Measurements from ENCODE around the gene RIMKLA. TPM values are rescaled to one million over a fixed set of nuclear protein-coding genes. Genes with fewer than 3 reads are reported as not detected.
A peak's percentile ranks its signal among the peaks of the same experiment; 100 is the strongest.

RIMKLA gene
- total RNA-seq, 1 donor from 2014 or later = 0.29 TPM

GRCh38 chr1:42419126-42419821 is 38.7 kb downstream of the RIMKLA start:
- no peak for DNase-seq (ENCODE audit: low read depth)
- H3K27me3 ChIP-seq (ENCODE audit: control insufficient read depth, insufficient read depth, low read length) = peaks cover 2% of the 10 kb centered on the region
- H3K4me3 ChIP-seq (ENCODE audit: low read depth, low read length) = no peak overlapping the region
- TF ChIP-seq, protein P1, sequence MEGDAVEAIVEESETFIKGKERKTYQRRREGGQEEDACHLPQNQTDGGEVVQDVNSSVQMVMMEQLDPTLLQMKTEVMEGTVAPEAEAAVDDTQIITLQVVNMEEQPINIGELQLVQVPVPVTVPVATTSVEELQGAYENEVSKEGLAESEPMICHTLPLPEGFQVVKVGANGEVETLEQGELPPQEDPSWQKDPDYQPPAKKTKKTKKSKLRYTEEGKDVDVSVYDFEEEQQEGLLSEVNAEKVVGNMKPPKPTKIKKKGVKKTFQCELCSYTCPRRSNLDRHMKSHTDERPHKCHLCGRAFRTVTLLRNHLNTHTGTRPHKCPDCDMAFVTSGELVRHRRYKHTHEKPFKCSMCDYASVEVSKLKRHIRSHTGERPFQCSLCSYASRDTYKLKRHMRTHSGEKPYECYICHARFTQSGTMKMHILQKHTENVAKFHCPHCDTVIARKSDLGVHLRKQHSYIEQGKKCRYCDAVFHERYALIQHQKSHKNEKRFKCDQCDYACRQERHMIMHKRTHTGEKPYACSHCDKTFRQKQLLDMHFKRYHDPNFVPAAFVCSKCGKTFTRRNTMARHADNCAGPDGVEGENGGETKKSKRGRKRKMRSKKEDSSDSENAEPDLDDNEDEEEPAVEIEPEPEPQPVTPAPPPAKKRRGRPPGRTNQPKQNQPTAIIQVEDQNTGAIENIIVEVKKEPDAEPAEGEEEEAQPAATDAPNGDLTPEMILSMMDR (IDR thresholded peaks at IDR 0.05; ENCODE audit: insufficient read depth, low read length, poor library complexity, severe bottlenecking) = no peak
- H3K36me3 ChIP-seq (ENCODE audit: control insufficient read depth, insufficient read depth, low read length) = no peaks in the 10 kb centered on the region

DNA sequence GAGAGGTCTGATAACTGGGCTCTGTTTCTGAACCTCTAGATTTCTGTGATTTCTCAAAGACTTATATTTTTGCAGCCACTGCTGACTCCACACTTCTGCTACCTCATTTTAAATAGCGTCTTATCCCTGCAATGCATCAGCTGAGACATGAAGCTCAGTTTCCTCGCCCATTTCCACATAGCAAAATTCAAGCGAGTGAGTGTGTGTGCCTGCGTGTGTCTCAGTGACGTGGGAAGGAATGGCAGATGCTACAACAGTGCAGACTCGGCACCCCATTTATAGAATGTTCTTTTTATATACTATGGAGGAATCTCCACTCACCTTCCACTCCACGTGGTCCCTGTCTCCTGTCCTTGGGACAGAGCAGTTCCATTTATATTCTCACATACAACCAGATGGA is 39.5 kb downstream of the RIMKLA start:
- TF ChIP-seq, protein P1 (IDR thresholded peaks at IDR 0.05; ENCODE audit: insufficient read depth, low read length, poor library complexity, severe bottlenecking) = no peak
- no peak for DNase-seq (ENCODE audit: low read depth)
- H3K36me3 ChIP-seq (ENCODE audit: control insufficient read depth, insufficient read depth, low read length) = no peaks in the 10 kb centered on the region
- H3K27me3 ChIP-seq (ENCODE audit: control insufficient read depth, insufficient read depth, low read length) = peaks cover 2% of the 10 kb centered on the region
- H3K4me3 ChIP-seq (ENCODE audit: low read depth, low read length) = no peak overlapping the region

DNA sequence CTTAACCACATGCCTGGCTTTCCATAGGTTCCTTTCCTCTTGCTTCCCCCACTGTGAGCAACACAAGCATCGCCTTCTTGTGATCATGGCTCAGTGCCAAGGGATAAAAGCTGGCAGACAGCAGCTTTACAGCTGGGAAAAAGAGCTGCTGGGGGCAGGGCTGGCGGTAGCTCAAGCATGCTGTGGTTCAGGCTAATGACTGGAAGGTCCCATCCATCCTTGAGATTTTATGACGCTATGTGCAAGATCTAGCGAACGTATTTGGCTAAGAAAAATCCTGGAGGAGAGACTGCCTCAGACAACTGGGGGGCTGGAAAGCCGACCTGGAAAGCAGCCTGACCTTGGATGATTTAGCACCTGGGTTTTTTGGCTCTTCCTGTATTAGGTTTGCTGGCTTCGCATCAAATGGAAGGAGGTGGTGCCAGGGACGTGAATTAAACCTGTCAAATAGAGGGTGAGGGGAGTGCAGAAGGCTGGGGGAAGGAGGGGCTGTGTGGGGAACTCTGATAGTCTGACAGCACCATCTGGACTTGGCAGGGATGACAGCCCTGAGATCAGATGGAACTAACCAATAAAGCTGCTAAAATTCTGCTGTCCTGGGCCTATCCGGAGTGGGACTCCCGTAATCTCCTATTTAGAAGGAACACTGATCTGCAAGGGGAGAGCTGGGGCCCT is 40.5 kb downstream of the RIMKLA start:
- Histone ChIP-seq H3K4me3 (ENCODE audit: low read depth, low read length) (no peak overlapping the region), H3K27me3 (ENCODE audit: control insufficient read depth, insufficient read depth, low read length) (peaks cover 2% of the 10 kb centered on the region), H3K36me3 (ENCODE audit: control insufficient read depth, insufficient read depth, low read length) (no peaks in the 10 kb centered on the region)
- DNase-seq (ENCODE audit: low read depth) = peak; percentile 81
- TF ChIP-seq, protein P1 (IDR thresholded peaks at IDR 0.05; ENCODE audit: insufficient read depth, low read length, poor library complexity, severe bottlenecking) = no peak

DNA sequence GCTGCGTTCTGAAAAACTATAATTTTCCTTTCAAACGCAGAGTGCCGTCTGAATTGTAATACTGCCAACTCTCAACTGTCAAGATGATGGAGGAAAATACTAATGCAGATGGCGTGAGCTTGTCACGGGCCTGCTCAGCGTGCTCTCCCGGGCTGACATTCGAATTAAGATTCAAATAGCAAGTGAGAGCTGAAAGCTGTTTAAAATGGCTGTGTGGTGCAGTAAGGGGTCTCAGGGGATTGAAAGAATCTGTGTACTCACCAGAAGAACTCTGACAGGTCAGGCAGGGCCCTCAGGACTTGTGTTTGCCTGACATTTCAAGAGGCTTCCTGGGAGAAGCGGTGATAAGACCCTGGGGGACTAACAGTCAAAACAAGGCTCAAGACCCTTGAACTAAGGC is 42.1 kb downstream of the RIMKLA start:
- peaks cover 2% of the 10 kb centered on the region for H3K27me3 ChIP-seq (ENCODE audit: control insufficient read depth, insufficient read depth, low read length)
- H3K4me3 ChIP-seq (ENCODE audit: low read depth, low read length) = no peak overlapping the region
- no peak for DNase-seq (ENCODE audit: low read depth)
- TF ChIP-seq, protein P1 (IDR thresholded peaks at IDR 0.05; ENCODE audit: insufficient read depth, low read length, poor library complexity, severe bottlenecking) = no peak
- H3K36me3 ChIP-seq (ENCODE audit: control insufficient read depth, insufficient read depth, low read length) = no peaks in the 10 kb centered on the region

- no peaks in the 10 kb centered on the region for H3K36me3 ChIP-seq (ENCODE audit: control insufficient read depth, insufficient read depth, low read length)
- TF ChIP-seq, protein P1 (IDR thresholded peaks at IDR 0.05; ENCODE audit: insufficient read depth, low read length, poor library complexity, severe bottlenecking) = no peak
- H3K4me3 ChIP-seq (ENCODE audit: low read depth, low read length) = no peak overlapping the region
- peaks cover 2% of the 10 kb centered on the region for H3K27me3 ChIP-seq (ENCODE audit: control insufficient read depth, insufficient read depth, low read length)
- DNase-seq (ENCODE audit: low read depth) = no peak
Observed at GRCh38 chr1:42423681-42424080, 43.1 kb downstream of the RIMKLA start.
